SK-N-SH treated with all-trans-retinoic acid at 6 μM for 48 hours (cell line): Measurements from ENCODE around the gene MYO1H.

Source experiments
- ATAC-seq: fragments of 200-7000 bp; cut with Tn5 transposase; 3 replicates; pipeline ENCODE4 v1.9.1; 2020; ENCODE audit warnings: mild to moderate bottlenecking, moderate library complexity
- ARNTL ChIP-seq: fragments of 450-650 bp; formaldehyde crosslinking; IDR thresholded peaks from 2 replicates; pipeline ENCODE4 v1.5.0; 2020; ENCODE audit warnings: low read depth, mild to moderate bottlenecking, moderate library complexity, borderline replicate concordance
- CREB5 ChIP-seq: fragments of 250-450 bp; sonication (Bioruptor Pico); IDR thresholded peaks from 2 replicates; pipeline ENCODE4 v1.5.1; 2020; ENCODE audit warnings: low read depth, mild to moderate bottlenecking, moderate library complexity
- CSDC2 ChIP-seq: fragments of 250-450 bp; sonication (Bioruptor Pico); IDR thresholded peaks from 2 replicates; pipeline ENCODE4 v1.5.0; 2020; ENCODE audit warnings: mild to moderate bottlenecking, moderate library complexity
- CSRNP3 ChIP-seq: fragments of 250-450 bp; sonication (Bioruptor Pico); IDR thresholded peaks from 2 replicates; pipeline ENCODE4 v1.5.1; 2021; ENCODE audit warnings: mild to moderate bottlenecking, moderate library complexity
- ESRRG ChIP-seq: fragments of 250-450 bp; sonication (Bioruptor Pico); IDR thresholded peaks from 2 replicates; pipeline ENCODE4 v1.6.1; 2021; ENCODE audit warnings: mild to moderate bottlenecking
- GLIS3 ChIP-seq: fragments of 250-450 bp; sonication (Bioruptor Pico); IDR thresholded peaks from 2 replicates; pipeline ENCODE4 v1.5.0; 2020; ENCODE audit warnings: mild to moderate bottlenecking, moderate library complexity
- ISL1 ChIP-seq: fragments of 250-450 bp; sonication (Bioruptor Pico); IDR thresholded peaks from 2 replicates; pipeline ENCODE4 v2.1.2; 2022; ENCODE audit warnings: mild to moderate bottlenecking, moderate library complexity
- OSR1 ChIP-seq: fragments of 250-450 bp; sonication (Bioruptor Pico); IDR thresholded peaks from 2 replicates; pipeline ENCODE4 v1.8.0; 2022; ENCODE audit warnings: moderate library complexity, mild to moderate bottlenecking, inconsistent platforms
- PATZ1 ChIP-seq: fragments of 250-450 bp; sonication (Bioruptor Pico); IDR thresholded peaks from 2 replicates; pipeline ENCODE4 v1.8.0; 2020; ENCODE audit warnings: mild to moderate bottlenecking, moderate library complexity, borderline replicate concordance
- POU6F1 ChIP-seq: fragments of 250-450 bp; sonication (Bioruptor Pico); IDR thresholded peaks from 2 replicates; pipeline ENCODE4 v1.8.0; 2021; ENCODE audit warnings: low read depth, mild to moderate bottlenecking, moderate library complexity, borderline replicate concordance
- PPARA ChIP-seq: fragments of 250-450 bp; sonication (Bioruptor Pico); IDR thresholded peaks from 2 replicates; pipeline ENCODE4 v1.5.0; 2020; ENCODE audit warnings: mild to moderate bottlenecking, borderline replicate concordance
- SNAI2 ChIP-seq: fragments of 250-450 bp; sonication (Bioruptor Pico); IDR thresholded peaks from 2 replicates; pipeline ENCODE4 v1.5.0; 2020; ENCODE audit warnings: mild to moderate bottlenecking, moderate library complexity
- TCF4 ChIP-seq: fragments of 250-450 bp; sonication (Bioruptor Pico); IDR thresholded peaks from 2 replicates; pipeline ENCODE4 v1.8.0; 2021; ENCODE audit warnings: mild to moderate bottlenecking, moderate library complexity, borderline replicate concordance
- TOX ChIP-seq: fragments of 250-450 bp; sonication (Bioruptor Pico); IDR thresholded peaks from 2 replicates; pipeline ENCODE4 v1.8.0; 2021; ENCODE audit warnings: mild to moderate bottlenecking, moderate library complexity, borderline replicate concordance
- TSHZ2 ChIP-seq: fragments of 250-450 bp; sonication (Bioruptor Pico); IDR thresholded peaks from 2 replicates; pipeline ENCODE4 v1.5.0; 2020; ENCODE audit warnings: mild to moderate bottlenecking, moderate library complexity
- ZC3H10 ChIP-seq: fragments of 250-450 bp; sonication (Bioruptor Pico); IDR thresholded peaks from 2 replicates; pipeline ENCODE4 v1.5.1; 2021; ENCODE audit warnings: mild to moderate bottlenecking, moderate library complexity
- ZFP3 ChIP-seq: fragments of 250-450 bp; sonication (Bioruptor Pico); IDR thresholded peaks from 2 replicates; pipeline ENCODE4 v1.5.0; 2020; ENCODE audit warnings: mild to moderate bottlenecking, moderate library complexity
- ZFP30 ChIP-seq: fragments of 450-650 bp; formaldehyde crosslinking; IDR thresholded peaks from 2 replicates; pipeline ENCODE4 v1.5.0; 2022; ENCODE audit warnings: mild to moderate bottlenecking, moderate library complexity
- ZNF565 ChIP-seq: fragments of 450-650 bp; formaldehyde crosslinking; conservative IDR thresholded peaks from 2 replicates; pipeline ENCODE4 v1.5.0; 2020; ENCODE audit warnings: low read depth, mild to moderate bottlenecking, moderate library complexity
- ZNF70 ChIP-seq: fragments of 450-650 bp; formaldehyde crosslinking; IDR thresholded peaks from 2 replicates; pipeline ENCODE4 v1.5.0; 2020; ENCODE audit warnings: mild to moderate bottlenecking, moderate library complexity
- ZNF8 ChIP-seq: fragments of 450-650 bp; formaldehyde crosslinking; IDR thresholded peaks from 2 replicates; pipeline ENCODE4 v1.5.0; 2020; ENCODE audit warnings: mild to moderate bottlenecking, moderate library complexity

Gene MYO1H

GRCh38 chr12:109495012-109495411 is 147.3 kb downstream of the MYO1H start:
- ATAC-seq = no peak
- no peak for TF ChIP-seq GLIS3 (CRISPR knock-in tag)
- no peak for TF ChIP-seq CSRNP3
- TF ChIP-seq TCF4 = no peak
- TF ChIP-seq TOX (CRISPR knock-in tag) = no peak
- TF ChIP-seq CSDC2 (CRISPR knock-in tag) = no peak
- no peak for TF ChIP-seq ZFP30 (CRISPR knock-in tag)
- no peak for TF ChIP-seq POU6F1
- no peak for TF ChIP-seq PATZ1
- no peak for TF ChIP-seq OSR1 (CRISPR knock-in tag)
- no peak for TF ChIP-seq TSHZ2 (CRISPR knock-in tag)
- TF ChIP-seq CREB5 (CRISPR knock-in tag) = no peak
- no peak for TF ChIP-seq ZNF8 (CRISPR knock-in tag)
- TF ChIP-seq ZC3H10 (CRISPR knock-in tag) = no peak
- no peak for TF ChIP-seq PPARA (CRISPR knock-in tag)
- TF ChIP-seq ESRRG (CRISPR knock-in tag) = no peak
- no peak for TF ChIP-seq ZFP3
- TF ChIP-seq ZNF70 (CRISPR knock-in tag) = no peak
- TF ChIP-seq, all 23 proteins: peak for 0

GRCh38 chr12:109496306-109496705 is 148.6 kb downstream of the MYO1H start:
- no peak for ATAC-seq
- TF ChIP-seq ISL1 (CRISPR knock-in tag) = no peak
- no peak for TF ChIP-seq CSRNP3
- TF ChIP-seq ZNF70 (CRISPR knock-in tag) = no peak
- TF ChIP-seq GLIS3 (CRISPR knock-in tag) = no peak
- TF ChIP-seq ZFP30 (CRISPR knock-in tag) = no peak
- TF ChIP-seq CREB5 (CRISPR knock-in tag) = no peak
- no peak for TF ChIP-seq ARNTL (CRISPR knock-in tag)
- no peak for TF ChIP-seq POU6F1
- TF ChIP-seq ZC3H10 (CRISPR knock-in tag) = no peak
- no peak for TF ChIP-seq PATZ1
- TF ChIP-seq SNAI2 (CRISPR knock-in tag) = no peak
- no peak for TF ChIP-seq ZFP3
- no peak for TF ChIP-seq ZNF565 (CRISPR knock-in tag)
- no peak for TF ChIP-seq PPARA (CRISPR knock-in tag)
